Psoas muscle (tissue), 8 donors: Measurements from ENCODE around the gene PLOD1. TPM values are rescaled to one million over a fixed set of nuclear protein-coding genes. Genes with fewer than 3 reads are reported as not detected.

Source experiments
- ATAC-seq, 4 donors: fragments of 200-7000 bp; cut with Tn5 transposase; one replicate each; pipeline ENCODE4 v1.9.1; 2020; ENCODE audit warnings: moderate library complexity in 3 of 4, mild to moderate bottlenecking in 2 of 4
- DNase-seq, 2 donors: peaks; one replicate each; pipeline ENCODE4 v3.0.0-alpha.2; 2020
- H3K27ac ChIP-seq: fragments of 200-600 bp; one replicate; pipeline ENCODE4 v1.8.0; 2022
- H3K27me3 ChIP-seq, 3 donors: fragments of 200-600 bp in 1 of 3; one replicate each; pipeline versions ENCODE4 v1.6.1 to v1.8.0; 2013 to 2022; ENCODE audit warnings: low read length in 2 of 3, mild to moderate bottlenecking in 2 of 3, moderate library complexity in 1 of 3; ENCODE audit not compliant: insufficient read depth in 3 of 3
- H3K36me3 ChIP-seq, 2 donors: fragments of 200-600 bp in 1 of 2; one replicate each; pipeline versions ENCODE4 v1.6.1 to v1.8.0; 2013 to 2022; ENCODE audit warnings: low read depth in 1 of 2, mild to moderate bottlenecking in 1 of 2, moderate library complexity in 1 of 2; ENCODE audit not compliant: insufficient read depth in 1 of 2
- H3K4me1 ChIP-seq: fragments of 200-600 bp; one replicate; pipeline ENCODE4 v1.8.0; 2022
- H3K4me3 ChIP-seq: fragments of 200-600 bp; one replicate; pipeline ENCODE4 v1.8.0; 2022; ENCODE audit warnings: mild to moderate bottlenecking
- H3K9me3 ChIP-seq: fragments of 200-600 bp; one replicate; pipeline ENCODE4 v1.8.0; 2022
- CTCF ChIP-seq: fragments of 200-600 bp; IDR thresholded peaks from one replicate; pipeline ENCODE4 v1.8.0; 2022; ENCODE audit warnings: antibody characterized with exemption
- WGBS, 3 donors: extraction: QIAGEN DNeasy Blood & Tissue Kit; methylation state at CpG; one replicate each; pipeline versions ENCODE4 v1.1.6 to v1.1.7; 2013; 5-methylcytosine and 5-hydroxymethylcytosine counted together
- intact Hi-C, 2 donors: fragments of 100-400 bp; cut with DNase I; formaldehyde crosslinking; loops; one replicate each; pipeline versions ENCODE4 v1.11.0 to v1.14.2; 2022
- polyA plus RNA-seq, 3 donors: library from polyadenylated mRNA; stranded (reverse); fragments of 200-250 nt; gene quantifications; one replicate each; pipeline ENCODE4 v1.2.3, GENCODE V29; 2013
- total RNA-seq, 4 donors: library from RNA; stranded (reverse); fragmentation: NEBNext Ultra II Directional in 2 of 4; extraction: Animal tissue kit (Norgen Biotek cat#: 25700) in 2 of 4; gene quantifications; one replicate each; pipeline versions ENCODE4 v1.2.1 to v1.2.4, GENCODE V29; 2021 to 2023
- donor health status: healthy with polysubstance abuse.
- donor health status: DM: no; HTN: no; CAD: no; lungs with moderate emphysema.
- donor health status: Bipolar disorder and iron deficiency.
- donor health status: healthy.
- donor health status: DM: yes; HTN: yes; CAD: no.
- donor health status: DM: no; HTN: no; CAD: no.
- donor health status: DM: no; HTN: no; CAD: no.
- donor health status: DM: yes; HTN: yes; CAD: no.

PLOD1 gene
- total and polyA plus RNA-seq, 7 donors, result 25.1 to 52.3 (median 36.3) TPM

GRCh38 chr1:11977625-11978024 lies 43.1 kb downstream of the PLOD1 start:
- intact Hi-C loops, result loop anchor here in 1 of 2 donors (5.0 kb wide), 1 partner anchor 35 kb away; no protein-coding TSS in a partner anchor
- H3K4me3 ChIP-seq, result no peak overlapping the region
- no peak for DNase-seq
- 63 to 72% (median 68%) methylated on average over 3 of the region's 3 CpGs for WGBS, 3 donors
- H3K4me1 ChIP-seq, result peaks cover 30% of the 10 kb centered on the region
- peaks cover 7 to 43% of the 10 kb centered on the region in 2 donors for H3K36me3 ChIP-seq
- ATAC-seq, result no peak
- H3K27ac ChIP-seq, result no peak overlapping the region
- no peaks in the 10 kb centered on the region for H3K27me3 ChIP-seq
- TF ChIP-seq CTCF, result no peak
- no peaks in the 10 kb centered on the region for H3K9me3 ChIP-seq

GRCh38 chr1:11978301-11978700 lies 43.8 kb downstream of the PLOD1 start:
- no peaks in the 10 kb centered on the region for H3K9me3 ChIP-seq
- intact Hi-C loops, result loop anchor here in 1 of 2 donors (5.0 kb wide), 1 partner anchor 36 kb away; no protein-coding TSS in a partner anchor
- no peak for TF ChIP-seq CTCF
- H3K27me3 ChIP-seq, result no peaks in the 10 kb centered on the region
- H3K4me3 ChIP-seq, result no peak overlapping the region
- peaks cover 30% of the 10 kb centered on the region for H3K4me1 ChIP-seq
- 73 to 83% (median 80%) methylated on average over 8 of the region's 8 CpGs for WGBS, 3 donors
- ATAC-seq (no peak), DNase-seq (no peak)
- peak overlapping the region; percentile 57 for H3K27ac ChIP-seq
- peaks cover 8 to 44% of the 10 kb centered on the region in 2 donors for H3K36me3 ChIP-seq

DNA sequence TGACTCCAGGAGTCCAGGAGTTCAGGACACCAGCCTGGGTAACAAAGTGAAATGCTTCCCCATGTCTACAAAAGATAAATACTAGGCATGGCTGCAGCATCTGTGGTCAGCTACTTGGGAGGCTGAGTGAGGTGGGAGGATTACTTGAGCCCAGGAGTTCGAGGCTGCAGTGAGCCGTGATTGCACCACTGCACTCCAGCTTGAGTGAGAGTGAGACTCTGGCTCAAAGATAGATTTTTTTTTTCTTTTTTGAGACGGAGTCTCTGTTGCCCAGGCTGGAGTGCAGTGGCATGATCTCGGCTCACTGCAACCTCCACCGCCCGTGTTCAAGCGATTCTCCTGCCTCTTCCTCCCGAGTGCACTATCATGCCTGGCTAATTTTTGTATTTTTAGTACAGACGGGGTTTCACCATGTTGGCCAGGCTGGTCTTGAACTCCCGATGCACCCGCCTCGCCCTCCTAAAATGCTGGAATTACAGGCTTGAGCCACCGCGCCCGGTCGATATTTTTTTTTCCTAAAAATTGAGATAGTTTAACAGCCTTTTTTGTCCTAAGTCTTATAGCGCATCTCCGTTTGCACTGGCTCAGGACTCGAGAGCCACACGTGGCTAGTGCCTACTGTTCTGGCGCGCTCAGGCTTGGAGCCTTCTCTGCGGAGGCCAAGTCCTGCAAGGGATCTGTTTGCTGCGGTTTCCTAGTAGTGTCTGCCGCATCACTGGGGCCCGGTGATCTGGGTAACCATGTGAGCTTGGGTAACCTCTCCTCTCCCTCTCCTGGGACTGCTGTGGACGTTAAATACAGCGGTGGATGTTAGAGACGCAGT lies 44.7 kb downstream of the PLOD1 start:
- no peaks in the 10 kb centered on the region for H3K27me3 ChIP-seq
- 17 to 26% (median 17%) methylated on average over 29 of the region's 29 CpGs for WGBS, 3 donors
- H3K27ac ChIP-seq, result peak overlapping the region; percentile 97
- peaks cover 39% of the 10 kb centered on the region for H3K4me1 ChIP-seq
- peaks cover 8 to 44% of the 10 kb centered on the region in 2 donors for H3K36me3 ChIP-seq
- intact Hi-C loops, result loop anchor here in 1 of 2 donors (5.0 kb wide), 1 partner anchor 37 kb away; no protein-coding TSS in a partner anchor
- DNase-seq, result no peak
- H3K9me3 ChIP-seq, result no peaks in the 10 kb centered on the region
- H3K4me3 ChIP-seq, result peak overlapping the region; percentile 88
- peak; percentile 54 to 65 (median 60) for ATAC-seq
- TF ChIP-seq CTCF, result no peak

GRCh38 chr1:11979851-11980675 lies 45.5 kb downstream of the PLOD1 start, which contains the start of gene MFN2:
Gene MFN2 (plus strand): TSS chr1:11980444. CDS start chr1:11989169, 8,725 bp downstream.
- Histone ChIP-seq H3K9me3 (no peaks in the 10 kb centered on the region), H3K4me3 (peak within 1 kb of the TSS; percentile 88), H3K4me1 (peaks cover 47% of the 10 kb centered on the region), H3K36me3 (peaks cover 10 to 44% of the 10 kb centered on the region in 2 donors), H3K27me3 (no peaks in the 10 kb centered on the region), H3K27ac (peak within 1 kb of the TSS; percentile 97)
- DNase-seq (peak; percentile 98 to 99), ATAC-seq (peak; percentile 88 to 91 (median 90))
- TF ChIP-seq CTCF, result no peak
- intact Hi-C loops, result loop anchor here in 1 of 2 donors (5.0 kb wide), 1 partner anchor 38 kb away; no protein-coding TSS in a partner anchor
- WGBS, 3 donors, result 0 to 1% (median 0%) methylated on average over 55 to 74 of the region's 74 CpGs
